Upper lobe of left lung (tissue), 6 donors: ENCODE data around the gene GSN. TPM values are rescaled to one million over a fixed set of nuclear protein-coding genes. Genes with fewer than 3 reads are reported as not detected.
A peak's percentile ranks its signal among the peaks of the same experiment; 100 is the strongest.

ENCODE experiments used
- ATAC-seq, 2 donors: fragments of 200-7000 bp; cut with Tn5 transposase; one replicate each; pipeline ENCODE4 v1.9.1; 2022; ENCODE audit warnings: mild to moderate bottlenecking in 2 of 2, moderate library complexity in 2 of 2; ENCODE audit not compliant: low FRiP score in 2 of 2
- DNase-seq, 2 donors: peaks; one replicate each; pipeline ENCODE4 v3.0.0-alpha.2; 2019 to 2020
- H3K27ac ChIP-seq, 4 donors: fragments of 200-600 bp; sonication (generic); one replicate each; pipeline ENCODE4 v1.5.1; 2016 to 2019
- H3K27me3 ChIP-seq, 4 donors: fragments of 200-600 bp; sonication (generic); one replicate each; pipeline ENCODE4 v1.5.1; 2017 to 2019
- H3K36me3 ChIP-seq, 4 donors: fragments of 200-600 bp; sonication (generic); one replicate each; pipeline ENCODE4 v1.5.1; 2016 to 2019
- H3K4me1 ChIP-seq, 4 donors: fragments of 200-600 bp; sonication (generic); one replicate each; pipeline ENCODE4 v1.5.1; 2018 to 2019
- H3K4me3 ChIP-seq, 4 donors: fragments of 200-600 bp; sonication (generic); one replicate each; pipeline ENCODE4 v1.5.1; 2017 to 2019; ENCODE audit warnings: mild to moderate bottlenecking in 2 of 4, moderate library complexity in 1 of 4
- H3K9me3 ChIP-seq, 4 donors: fragments of 200-600 bp; sonication (generic); one replicate each; pipeline ENCODE4 v1.5.1; 2018 to 2019
- CTCF ChIP-seq, 6 experiments: fragments of 450-650 bp in 4 of 6; fragments of 200-600 bp in 2 of 6; sonication (generic) in 2 of 6; IDR thresholded peaks; one replicate each; pipeline ENCODE4 v1.5.1; 2016 to 2019; ENCODE audit warnings: antibody characterized with exemption in 6 of 6
- EP300 ChIP-seq, 4 donors: sonication (generic); formaldehyde crosslinking; IDR thresholded peaks; one replicate each; pipeline ENCODE4 v1.5.1; 2017; ENCODE audit warnings: antibody characterized with exemption in 4 of 4, control low read depth in 2 of 4
- POLR2A ChIP-seq, 4 donors: fragments of 450-650 bp; IDR thresholded peaks; one replicate each; pipeline ENCODE4 v1.5.1; 2016 to 2017; ENCODE audit warnings: antibody characterized with exemption in 4 of 4, mild to moderate bottlenecking in 2 of 4
- POLR2AphosphoS5 ChIP-seq, 2 donors: sonication (generic); formaldehyde crosslinking; IDR thresholded peaks; one replicate each; pipeline ENCODE4 v1.5.1; 2017; ENCODE audit warnings: antibody characterized with exemption in 2 of 2
- WGBS, 2 donors: methylation state at CpG; one replicate each; pipeline ENCODE4 v1.1.5; 2017 to 2018; 5-methylcytosine and 5-hydroxymethylcytosine counted together
- total RNA-seq, 6 donors: library from RNA; depleted of rRNA in 4 of 6; stranded (reverse); fragments of >200 nt in 4 of 6; gene quantifications; one replicate each; pipeline versions ENCODE4 v1.1.0 to v1.2.1, GENCODE V29; 2016 to 2021
- donor health status: DM: no; HTN: no; CAD: no; lungs with moderate emphysema.
- donor health status: DM: no; HTN: yes; CAD: no; lungs with severe emphysema.

Gene GSN
- total RNA-seq, 6 donors from 2014 or later: 217 to 935 (median 648) TPM

GRCh38 chr9:121262953-121263352, 5.0 kb upstream of the GSN start:
- no peak overlapping the region for H3K27ac ChIP-seq

GRCh38 chr9:121266356-121266755, 1.6 kb upstream of the GSN start:
- no peaks in the 10 kb centered on the region for H3K9me3 ChIP-seq
- no peaks in the 10 kb centered on the region for H3K27me3 ChIP-seq
- no peaks in the 10 kb centered on the region for H3K36me3 ChIP-seq
- no peak for TF ChIP-seq POLR2AphosphoS5 (IDR thresholded peaks at IDR 0.05)
- no peak for TF ChIP-seq EP300 (IDR thresholded peaks at IDR 0.05)
- no peak for TF ChIP-seq POLR2A (IDR thresholded peaks at IDR 0.05)
- TF ChIP-seq CTCF (IDR thresholded peaks at IDR 0.05): no peak
- no peak overlapping the region for H3K4me3 ChIP-seq
- ATAC-seq (no peak), DNase-seq (no peak)
- WGBS, 2 donors: 80 to 94% methylated on average over 3 of the region's 3 CpGs
- peaks cover 22 to 43% (median 31%) of the 10 kb centered on the region in 4 donors for H3K4me1 ChIP-seq
- H3K27ac ChIP-seq: no peak overlapping the region

More at GRCh38 chr9:121262953-121263352, 5.0 kb upstream of the GSN start:
- ATAC-seq: no peak
- TF ChIP-seq POLR2A (IDR thresholded peaks at IDR 0.05) (no peak), CTCF (IDR thresholded peaks at IDR 0.05) (no peak), POLR2AphosphoS5 (IDR thresholded peaks at IDR 0.05) (no peak), EP300 (IDR thresholded peaks at IDR 0.05) (no peak)
- Histone ChIP-seq H3K4me3 (no peak overlapping the region), H3K27me3 (no peaks in the 10 kb centered on the region), H3K4me1 (peaks cover 0 to 20% (median 10%) of the 10 kb centered on the region in 4 donors), H3K9me3 (no peaks in the 10 kb centered on the region), H3K36me3 (no peaks in the 10 kb centered on the region)
- DNase-seq: no peak
- 79 to 83% methylated on average over 5 of the region's 5 CpGs for WGBS, 2 donors

GRCh38 chr9:121266906-121267650, 884 bp upstream of the GSN start:
- no peaks in the 10 kb centered on the region for H3K36me3 ChIP-seq
- no peak for ATAC-seq
- no peaks in the 10 kb centered on the region for H3K9me3 ChIP-seq
- TF ChIP-seq EP300 (IDR thresholded peaks at IDR 0.05) (no peak), POLR2AphosphoS5 (IDR thresholded peaks at IDR 0.05) (no peak), POLR2A (IDR thresholded peaks at IDR 0.05) (no peak), CTCF (IDR thresholded peaks at IDR 0.05) (no peak)
- 84 to 86% methylated on average over 17 to 18 of the region's 18 CpGs for WGBS, 2 donors
- peak overlapping the region; percentile 71 to 95 (median 87) for H3K27ac ChIP-seq
- H3K27me3 ChIP-seq: no peaks in the 10 kb centered on the region
- H3K4me1 ChIP-seq: peaks cover 26 to 47% (median 37%) of the 10 kb centered on the region in 4 donors
- H3K4me3 ChIP-seq: peak overlapping the region in 3 of 4 donors; percentile 65 to 89 (median 83)
- no peak for DNase-seq

GRCh38 chr9:121268598-121268850, 562 bp downstream of the GSN start:
- H3K36me3 ChIP-seq: no peaks in the 10 kb centered on the region
- ATAC-seq (peak; percentile 37 to 51), DNase-seq (no peak)
- H3K27ac ChIP-seq: peak overlapping the region; percentile 71 to 95 (median 87)
- TF ChIP-seq EP300 (IDR thresholded peaks at IDR 0.05) (no peak), CTCF (IDR thresholded peaks at IDR 0.05) (no peak), POLR2A (IDR thresholded peaks at IDR 0.05) (no peak), POLR2AphosphoS5 (IDR thresholded peaks at IDR 0.05) (no peak)
- H3K4me3 ChIP-seq: peak overlapping the region; percentile 65 to 89 (median 79)
- no peaks in the 10 kb centered on the region for H3K27me3 ChIP-seq
- H3K9me3 ChIP-seq: no peaks in the 10 kb centered on the region
- peaks cover 31 to 52% (median 44%) of the 10 kb centered on the region in 4 donors for H3K4me1 ChIP-seq
- WGBS, 2 donors: 2 to 19% methylated on average over 5 of the region's 5 CpGs
